GM21528 (cell line): ENCODE measurements around the gene CNKSR3.

ENCODE experiments used
- ATAC-seq: cut with Tn5 transposase; IDR thresholded peaks from one replicate; pipeline ENCODE4 v1.9.1; 2021; ENCODE audit warnings: mild to moderate bottlenecking, moderate library complexity; ENCODE audit not compliant: unreplicated experiment, low FRiP score

Gene CNKSR3

DNA sequence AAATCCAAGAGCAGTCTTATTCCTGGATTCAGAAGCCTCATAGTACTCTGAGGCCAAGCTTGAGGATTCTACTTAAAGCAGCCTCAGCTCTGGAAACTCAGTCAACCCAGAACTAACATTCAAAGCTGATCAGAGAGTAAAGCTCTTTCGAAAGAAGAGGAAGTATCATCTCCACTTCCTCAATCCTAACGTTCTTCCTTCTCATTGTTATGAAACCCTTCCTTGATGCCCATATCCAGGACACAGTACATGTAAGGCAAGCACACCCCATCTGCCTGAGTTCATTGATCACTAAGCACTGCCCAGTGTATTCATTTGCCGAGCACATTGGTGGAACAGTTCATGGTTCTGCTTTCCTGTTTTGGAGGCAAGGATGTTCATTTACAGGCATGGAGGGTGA lies 153.8 kb downstream of the CNKSR3 start, which contains the start of gene IPCEF1:
Gene IPCEF1 (minus strand): TSS at position 114 of the 400 bp plus-strand sequence. CDS start 90,856 bp downstream, outside the sequence.
- no peak for ATAC-seq

DNA sequence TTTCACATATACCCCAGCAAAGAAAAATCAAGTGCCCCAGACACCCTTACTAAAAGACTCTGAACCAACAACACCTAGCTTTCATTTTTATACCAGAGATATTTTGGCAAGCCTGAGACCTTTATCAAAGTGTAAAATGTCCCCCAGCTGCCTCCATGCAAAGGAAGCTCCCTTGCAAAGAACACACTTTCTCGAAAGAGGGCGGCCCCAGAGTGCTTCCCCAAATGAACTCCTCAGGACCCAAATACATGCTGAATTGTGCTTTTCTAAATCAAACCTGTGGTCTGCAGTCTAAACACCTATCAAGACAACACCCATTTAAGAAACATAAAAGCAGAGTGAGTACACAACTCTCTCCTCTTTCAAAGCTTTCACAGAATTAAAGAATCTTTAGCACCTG lies 154.4 kb downstream of the CNKSR3 start:
- no peak for ATAC-seq

DNA sequence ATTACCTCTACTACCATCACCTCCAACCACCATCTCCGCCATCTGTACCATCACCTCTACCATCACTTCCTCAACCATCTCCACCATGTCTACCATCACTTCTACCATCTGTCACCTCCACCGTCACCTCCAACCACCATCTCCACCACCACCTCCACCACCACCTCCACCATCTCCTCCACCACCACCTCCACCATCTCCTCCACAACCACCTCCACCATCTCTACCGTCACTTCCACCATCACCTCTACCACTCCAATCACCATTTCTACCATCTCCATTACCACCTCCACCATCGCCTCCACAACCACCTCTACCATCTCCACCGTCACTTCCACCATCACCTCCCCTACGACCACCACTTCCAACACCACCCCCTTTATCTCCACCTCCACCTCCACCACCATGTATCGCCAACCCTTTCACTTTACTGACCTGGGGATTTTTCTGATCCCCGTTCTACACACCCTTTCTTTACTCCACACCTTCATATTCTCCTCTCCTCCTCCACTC lies 156.2 kb downstream of the CNKSR3 start:
- no peak for ATAC-seq

DNA sequence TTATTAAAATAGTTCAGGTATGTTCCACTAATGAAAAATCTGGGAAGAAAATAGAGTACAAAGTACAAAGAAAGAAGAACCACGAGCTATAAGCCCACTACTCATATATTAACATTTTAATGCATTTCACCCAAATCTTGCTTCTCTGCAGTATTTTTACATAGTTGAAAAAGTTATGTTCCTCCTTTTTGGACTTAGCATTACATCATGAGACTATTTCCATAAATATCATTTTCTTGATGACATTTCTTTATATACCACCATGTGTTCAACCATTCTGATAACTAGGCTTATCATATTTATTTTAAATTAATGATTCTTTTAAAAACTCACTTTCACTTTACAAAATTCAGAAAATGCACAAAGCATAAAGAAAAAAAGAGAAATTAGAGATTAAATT lies 156.9 kb downstream of the CNKSR3 start:
- ATAC-seq, result no peak

DNA sequence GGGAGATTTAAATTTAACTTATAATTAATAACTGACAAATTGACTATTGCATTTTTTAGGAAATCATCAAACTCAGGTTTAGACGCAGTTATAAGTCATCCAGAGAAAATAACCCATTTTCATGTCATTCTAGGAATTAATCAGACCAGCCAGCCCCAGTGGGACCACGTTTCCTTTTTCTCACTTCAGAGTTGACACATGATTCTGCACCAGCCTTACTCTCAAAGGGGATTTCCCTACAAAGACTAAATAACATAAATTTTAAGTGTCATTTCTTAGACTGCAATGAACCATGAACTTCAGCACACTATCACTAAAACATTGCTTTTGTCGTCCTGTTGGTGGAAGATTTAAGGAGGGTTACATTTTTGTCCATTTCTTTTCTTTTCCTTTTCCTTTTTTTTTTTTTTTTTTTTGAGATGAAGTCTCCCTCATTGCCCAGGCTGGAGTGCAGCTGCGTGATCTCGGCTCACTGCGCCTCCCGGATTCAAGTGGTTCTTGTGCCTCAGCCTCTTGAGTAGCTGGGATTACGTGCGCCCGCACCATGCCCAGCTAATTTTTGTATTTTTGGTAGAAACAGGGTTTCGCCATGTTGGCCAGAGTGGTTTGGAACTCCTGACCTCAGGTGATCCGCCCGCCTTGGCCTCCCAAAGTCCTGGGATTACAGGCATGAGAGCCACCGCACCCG lies 157.4 kb downstream of the CNKSR3 start:
- ATAC-seq, result peak; percentile 65

DNA sequence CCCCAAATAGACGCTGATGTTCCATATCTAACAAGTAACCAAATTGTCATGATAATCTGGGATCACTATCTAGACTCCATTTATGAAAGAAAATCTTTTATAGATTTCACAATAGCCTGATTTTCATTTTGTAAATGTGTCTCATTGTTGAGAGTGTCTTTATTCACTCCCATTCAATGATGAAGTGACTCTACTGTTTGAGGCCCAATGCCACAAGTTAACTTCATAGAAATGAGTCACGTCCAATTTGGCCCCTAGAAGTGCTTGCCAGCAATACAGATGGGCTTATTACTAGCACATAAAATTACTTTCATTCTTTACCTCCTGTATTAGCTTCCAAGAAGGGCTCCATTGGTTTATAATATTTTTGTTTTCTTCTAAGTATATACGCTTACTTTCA lies 160.2 kb downstream of the CNKSR3 start:
- no peak for ATAC-seq

DNA sequence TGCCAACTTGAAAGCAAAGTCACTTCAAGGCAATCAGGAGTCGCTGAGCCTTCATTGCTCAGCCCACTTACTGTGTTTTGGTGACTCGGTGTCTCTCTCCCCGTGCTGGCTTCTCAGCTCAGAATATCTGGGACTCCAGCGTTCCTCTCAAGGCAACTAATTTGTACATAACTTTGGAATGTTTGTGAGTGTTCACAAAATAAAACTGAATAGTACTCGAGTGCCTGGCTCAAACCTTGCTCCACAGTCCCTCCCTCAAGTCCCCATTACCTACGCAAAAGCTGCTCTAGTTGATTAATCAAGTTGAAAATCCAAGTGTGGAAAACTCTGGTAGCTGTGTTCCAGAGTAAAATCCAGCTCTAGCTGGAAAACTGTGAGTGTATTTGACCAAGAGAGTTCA lies 162.5 kb downstream of the CNKSR3 start:
- ATAC-seq, result no peak

DNA sequence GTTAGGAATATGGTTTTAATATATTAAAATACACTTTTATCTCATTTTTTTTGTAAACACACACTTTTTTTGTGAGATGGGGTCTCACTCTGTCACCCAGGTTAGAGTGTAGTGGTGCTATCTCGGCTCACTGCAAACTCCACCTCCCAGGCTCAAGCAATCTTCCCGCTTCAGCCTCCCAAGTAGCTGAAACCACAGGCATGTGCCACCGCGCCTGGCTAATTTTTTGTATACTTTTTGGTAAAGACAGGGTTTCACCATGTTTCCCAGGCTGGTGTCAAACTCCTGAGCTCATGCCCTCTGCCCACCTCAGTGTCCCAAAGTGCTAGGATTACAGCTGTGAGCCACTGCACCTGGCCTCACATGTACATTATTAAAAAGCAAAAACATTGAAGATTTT lies 164.7 kb downstream of the CNKSR3 start:
- ATAC-seq, result no peak

DNA sequence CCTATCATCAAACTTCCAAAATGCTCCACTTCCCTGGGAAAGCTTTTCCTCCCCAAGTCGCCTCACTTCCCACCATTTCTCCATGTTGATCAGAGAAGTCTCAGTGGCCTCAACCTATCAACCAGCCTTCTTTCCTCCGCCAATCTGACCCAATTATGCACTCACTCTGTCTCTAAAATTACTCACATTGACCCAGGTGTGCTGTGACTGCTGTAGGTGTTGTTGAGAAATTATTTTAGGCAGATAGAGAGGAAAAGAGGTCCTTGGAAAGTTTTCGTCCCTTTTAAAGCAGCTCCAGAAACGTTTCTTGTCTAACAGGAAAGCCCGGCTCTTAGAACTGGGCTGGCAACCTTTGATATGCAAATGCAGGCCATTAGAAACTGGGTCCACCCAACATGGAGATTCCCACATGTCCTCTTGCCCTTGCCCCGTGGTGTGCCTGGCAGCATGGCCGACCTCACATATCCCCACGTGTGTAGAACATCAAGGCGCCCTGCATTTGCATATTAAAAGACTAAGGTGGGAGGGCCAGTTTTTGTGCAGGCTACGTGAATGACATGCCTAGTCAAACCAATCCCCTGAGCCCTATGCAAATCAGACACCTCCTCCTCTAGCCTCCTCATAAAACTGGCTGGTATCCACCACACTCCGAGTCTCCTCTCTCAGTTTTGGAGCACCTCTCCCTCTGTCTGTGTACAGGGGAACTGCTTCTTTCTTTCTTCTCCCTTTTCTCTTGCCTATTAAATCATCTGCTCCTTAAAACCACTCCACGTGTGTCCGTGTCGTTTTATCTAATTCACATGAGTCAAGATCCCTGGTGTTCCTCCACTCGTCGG lies 166.8 kb downstream of the CNKSR3 start:
- no peak for ATAC-seq

DNA sequence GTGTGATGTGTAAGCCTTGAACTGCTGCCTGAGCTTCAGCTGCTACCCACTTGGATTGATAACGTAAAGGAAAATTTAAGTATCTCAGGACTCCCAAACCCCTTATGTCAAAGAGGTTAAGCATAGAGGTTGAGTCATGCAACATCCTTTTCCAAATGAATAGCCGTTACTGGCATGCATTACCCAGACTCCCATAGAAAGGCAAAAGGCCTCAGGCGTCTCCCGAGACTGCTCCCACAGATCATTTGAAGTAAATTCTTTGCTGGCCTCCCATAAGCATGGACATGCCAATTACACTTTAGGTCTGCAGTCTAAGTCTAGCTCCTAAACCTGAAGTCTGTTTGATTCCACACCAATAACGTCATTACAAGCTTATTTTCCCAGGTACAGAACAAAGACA lies 168.6 kb downstream of the CNKSR3 start:
- ATAC-seq, result no peak

DNA sequence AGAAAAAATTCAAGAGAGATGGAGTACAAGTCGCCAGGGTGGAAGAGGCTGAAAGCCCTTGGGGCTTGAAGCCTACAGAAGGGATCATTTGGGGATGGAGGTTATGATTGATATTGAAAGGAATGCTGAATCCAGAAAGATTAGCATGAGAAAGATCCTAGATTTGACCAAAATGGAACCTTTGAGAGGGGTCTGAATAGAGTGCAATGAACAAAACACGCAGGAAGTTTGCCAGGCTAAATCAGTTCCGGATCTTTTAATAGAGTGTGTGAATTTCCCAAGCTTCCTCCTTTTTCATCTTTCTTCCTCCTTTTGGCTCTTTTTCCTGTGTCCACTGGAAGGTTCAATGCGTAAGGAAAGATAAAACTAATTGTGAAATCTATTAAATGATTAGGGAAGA lies 169.1 kb downstream of the CNKSR3 start:
- no peak for ATAC-seq
